AG04449 (cell line): ENCODE data around the gene SIM1.

Experiments
- CTCF ChIA-PET: fragments of 350-600 bp; formaldehyde crosslinking; extraction: SDS; loops from one replicate; lab custom pipeline; 2021; ENCODE audit warnings: antibody characterized with exemption; lab: Yijun Ruan, JAX
- POLR2A ChIA-PET: fragments of 400-600, 350-600 bp; formaldehyde crosslinking; extraction: SDS; loops from one replicate; lab custom pipeline; 2020; ENCODE audit warnings: antibody characterized with exemption, inconsistent platforms; lab: Yijun Ruan, JAX
- DNase-seq: peaks from one replicate; pipeline ENCODE4 v3.0.0-alpha.2; 2010; ENCODE audit warnings: low read depth, low spot score
- H3K4me3 ChIP-seq: 2 replicates; pipeline ENCODE4 v1.5.1; 2011; ENCODE audit warnings: low read depth, mild to moderate bottlenecking, control low read depth, low read length
- CTCF ChIP-seq: IDR thresholded peaks from one replicate; pipeline ENCODE4 v1.5.1; 2011; ENCODE audit warnings: mild to moderate bottlenecking, moderate library complexity, low read length, control low read depth, inconsistent platforms; ENCODE audit not compliant: insufficient read depth; ENCODE audit errors: missing control alignments

SIM1 gene

GRCh38 chr6:100426744-100427338, 37.9 kb downstream of the SIM1 start:
- H3K4me3 ChIP-seq, result no peak overlapping the region
- POLR2A ChIA-PET, result no interaction called here
- TF ChIP-seq CTCF, result no peak
- no peak for DNase-seq
- CTCF ChIA-PET, result interaction anchor here (2.1 kb wide), 1 partner anchor 10 kb away, joined by 6 read pairs; no protein-coding TSS in a partner anchor

- no peak for DNase-seq
- POLR2A ChIA-PET, result no interaction called here
- no peak for TF ChIP-seq CTCF
- no peak overlapping the region for H3K4me3 ChIP-seq
- CTCF ChIA-PET, result interaction anchor here (1.4 to 2.1 kb wide), 2 partner anchors 9 to 310 kb away, joined by 3 to 6 read pairs; no protein-coding TSS in a partner anchor
These were observed 38.5 kb downstream of the SIM1 start for GRCh38 chr6:100426241-100426640.

- no peak for TF ChIP-seq CTCF
- no peak for DNase-seq
- no peak overlapping the region for H3K4me3 ChIP-seq
- POLR2A ChIA-PET, result no interaction called here
- CTCF ChIA-PET, result interaction anchor here (1.4 to 2.2 kb wide), 2 partner anchors 10 to 14 kb away, joined by 3 to 7 read pairs; no protein-coding TSS in a partner anchor
These were observed 44.0 kb downstream of the SIM1 start for GRCh38 chr6:100420711-100421110.

GRCh38 chr6:100417036-100417435, 47.7 kb downstream of the SIM1 start:
- ChIA-PET POLR2A (no interaction called here), CTCF (interaction anchor here (1.8 kb wide), 1 partner anchor 9 kb away, joined by 6 read pairs; no protein-coding TSS in a partner anchor)
- no peak for DNase-seq
- TF ChIP-seq CTCF, result no peak
- H3K4me3 ChIP-seq, result no peak overlapping the region

GRCh38 chr6:100415768-100416167, 49.0 kb downstream of the SIM1 start:
- no peak for DNase-seq
- no peak overlapping the region for H3K4me3 ChIP-seq
- ChIA-PET POLR2A (no interaction called here), CTCF (interaction anchor here (1.8 kb wide), 2 partner anchors 10 to 45 kb away, joined by 4 to 6 read pairs; no protein-coding TSS in a partner anchor)
- no peak for TF ChIP-seq CTCF

- TF ChIP-seq CTCF, result no peak
- no peak for DNase-seq
- POLR2A ChIA-PET, result no interaction called here
- CTCF ChIA-PET, result no interaction called here
- H3K4me3 ChIP-seq, result no peak overlapping the region
These were observed 51.8 kb downstream of the SIM1 start for GRCh38 chr6:100412872-100413271.
